NCI-H1048 (cell line): ENCODE measurements around the gene IL23A.
"Not testable (repeated sequence)": the region's sequence is repeated elsewhere in the genome, so short reads cannot be mapped to it uniquely, and the experiment has no call there.

Experiments used
- DNase-seq: peaks from one replicate; lab custom pipeline; 2025; lab: John Stamatoyannopoulos, UW

The IL23A gene

GRCh38 chr12:56326126-56326525 lies 12.6 kb upstream of the IL23A start:
- DNase-seq, result no peak

GRCh38 chr12:56326533-56326932 lies 12.2 kb upstream of the IL23A start:
- DNase-seq, result no peak

- no peak for DNase-seq
Measured at GRCh38 chr12:56330936-56331490, 7.7 kb upstream of the IL23A start.

- no peak for DNase-seq
Measured at GRCh38 chr12:56332512-56333196, 6.0 kb upstream of the IL23A start.

- no peak for DNase-seq
Measured at GRCh38 chr12:56333197-56333678, 5.4 kb upstream of the IL23A start.

- DNase-seq, result peak; percentile 94
Measured at GRCh38 chr12:56333679-56334489, 4.8 kb upstream of the IL23A start, which contains the start of gene PAN2. Gene PAN2, minus strand, starts transcription at chr12:56334000. Its CDS starts 906 bp downstream, at chr12:56333094.

- no peak for DNase-seq
Measured at GRCh38 chr12:56334490-56334793, 4.2 kb upstream of the IL23A start.

GRCh38 chr12:56335527-56335926 lies 3.2 kb upstream of the IL23A start:
- DNase-seq, result not testable (repeated sequence)

- DNase-seq, result peak; percentile 37
Measured at GRCh38 chr12:56336361-56337167, 2.1 kb upstream of the IL23A start.

GRCh38 chr12:56337753-56338251 lies 882 bp upstream of the IL23A start:
- no peak for DNase-seq

- DNase-seq, result no peak
Measured at GRCh38 chr12:56339158-56339422, 406 bp downstream of the IL23A start.

- no peak for DNase-seq
Measured at GRCh38 chr12:56341616-56342015, 2.9 kb downstream of the IL23A start.

GRCh38 chr12:56342290-56342689 lies 3.6 kb downstream of the IL23A start:
- not testable (repeated sequence) for DNase-seq

- DNase-seq, result no peak
Measured at GRCh38 chr12:56346675-56347074, 8.0 kb downstream of the IL23A start.

GRCh38 chr12:56347255-56347654 lies 8.6 kb downstream of the IL23A start:
- DNase-seq, result not testable (repeated sequence)

GRCh38 chr12:56348776-56349175 lies 10.1 kb downstream of the IL23A start:
- no peak for DNase-seq

- no peak for DNase-seq
Measured at GRCh38 chr12:56350662-56351061, 12.0 kb downstream of the IL23A start.

GRCh38 chr12:56351325-56351724 lies 12.6 kb downstream of the IL23A start:
- no peak for DNase-seq

- DNase-seq, result no peak
Measured at GRCh38 chr12:56358836-56359532, 20.3 kb downstream of the IL23A start.

GRCh38 chr12:56359851-56360767 lies 21.4 kb downstream of the IL23A start, which contains the start of gene STAT2:
Gene STAT2, minus strand, starts transcription at chr12:56360107. Its CDS starts 3,536 bp downstream, at chr12:56356571.
- peak; percentile 100 for DNase-seq
